ENCODE measurements around the gene PDE9A. TPM values are rescaled to one million over a fixed set of nuclear protein-coding genes. Genes with fewer than 3 reads are reported as not detected.

The PDE9A gene
- total RNA-seq, 6 experiments from 2014 or later, result not detected

- H3K4me1 Mint-ChIP-seq (ENCODE audit: low read depth), result no peaks in the 10 kb centered on the region
- no peak overlapping the region for H3K4me3 Mint-ChIP-seq
- H3K36me3 Mint-ChIP-seq (ENCODE audit: low read depth), result peaks cover 10% of the 10 kb centered on the region; the same call in 1 of the 2 replicates
- DNase-seq, result no peak
- H3K27ac Mint-ChIP-seq, result no peak overlapping the region
- peaks cover 2% of the 10 kb centered on the region; the same call in 1 of the 2 replicates for H3K27me3 Mint-ChIP-seq (ENCODE audit: insufficient read depth)
- peaks cover 45% of the 10 kb centered on the region for H3K9me3 Mint-ChIP-seq
- TF ChIP-seq, protein P1, sequence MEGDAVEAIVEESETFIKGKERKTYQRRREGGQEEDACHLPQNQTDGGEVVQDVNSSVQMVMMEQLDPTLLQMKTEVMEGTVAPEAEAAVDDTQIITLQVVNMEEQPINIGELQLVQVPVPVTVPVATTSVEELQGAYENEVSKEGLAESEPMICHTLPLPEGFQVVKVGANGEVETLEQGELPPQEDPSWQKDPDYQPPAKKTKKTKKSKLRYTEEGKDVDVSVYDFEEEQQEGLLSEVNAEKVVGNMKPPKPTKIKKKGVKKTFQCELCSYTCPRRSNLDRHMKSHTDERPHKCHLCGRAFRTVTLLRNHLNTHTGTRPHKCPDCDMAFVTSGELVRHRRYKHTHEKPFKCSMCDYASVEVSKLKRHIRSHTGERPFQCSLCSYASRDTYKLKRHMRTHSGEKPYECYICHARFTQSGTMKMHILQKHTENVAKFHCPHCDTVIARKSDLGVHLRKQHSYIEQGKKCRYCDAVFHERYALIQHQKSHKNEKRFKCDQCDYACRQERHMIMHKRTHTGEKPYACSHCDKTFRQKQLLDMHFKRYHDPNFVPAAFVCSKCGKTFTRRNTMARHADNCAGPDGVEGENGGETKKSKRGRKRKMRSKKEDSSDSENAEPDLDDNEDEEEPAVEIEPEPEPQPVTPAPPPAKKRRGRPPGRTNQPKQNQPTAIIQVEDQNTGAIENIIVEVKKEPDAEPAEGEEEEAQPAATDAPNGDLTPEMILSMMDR (IDR thresholded peaks at IDR 0.05), result no peak
These were observed 34.9 kb downstream of the PDE9A start for GRCh38 chr21:42688226-42688840.

DNA sequence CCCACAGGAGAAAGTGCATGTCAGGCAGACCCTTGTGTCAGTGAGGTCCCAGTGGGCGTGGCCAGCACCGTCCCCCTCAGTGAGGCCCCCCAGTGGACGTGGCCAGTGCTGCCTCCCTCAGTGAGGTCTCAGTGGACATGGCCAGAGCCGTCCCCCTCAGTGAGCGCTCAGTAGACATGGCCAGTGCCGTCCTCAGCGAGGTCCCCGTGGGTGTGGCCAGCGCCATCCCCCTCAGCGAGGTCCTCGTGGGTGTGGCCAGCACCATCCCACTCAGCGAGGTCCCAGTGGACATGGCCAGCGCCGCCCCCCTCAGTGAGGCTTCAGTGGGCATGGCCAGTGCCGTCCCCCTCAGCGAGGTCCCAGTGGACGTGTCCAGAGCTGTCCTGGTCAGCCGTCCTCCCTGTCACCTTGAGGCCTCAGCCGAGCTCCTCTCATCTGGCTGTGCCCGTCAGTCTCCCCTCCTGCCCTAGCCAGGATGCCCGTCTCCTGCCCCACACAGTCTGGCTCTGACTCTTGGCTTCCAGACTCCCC lies 35.5 kb downstream of the PDE9A start:
- TF ChIP-seq, protein P1 (IDR thresholded peaks at IDR 0.05), result no peak
- Mint-ChIP-seq H3K27ac (no peak overlapping the region), H3K4me3 (no peak overlapping the region), H3K27me3 (ENCODE audit: insufficient read depth) (peaks cover 2% of the 10 kb centered on the region; the same call in 1 of the 2 replicates), H3K36me3 (ENCODE audit: low read depth) (peaks cover 10% of the 10 kb centered on the region; the same call in 1 of the 2 replicates), H3K4me1 (ENCODE audit: low read depth) (no peaks in the 10 kb centered on the region), H3K9me3 (peaks cover 40% of the 10 kb centered on the region)
- DNase-seq, result no peak

DNA sequence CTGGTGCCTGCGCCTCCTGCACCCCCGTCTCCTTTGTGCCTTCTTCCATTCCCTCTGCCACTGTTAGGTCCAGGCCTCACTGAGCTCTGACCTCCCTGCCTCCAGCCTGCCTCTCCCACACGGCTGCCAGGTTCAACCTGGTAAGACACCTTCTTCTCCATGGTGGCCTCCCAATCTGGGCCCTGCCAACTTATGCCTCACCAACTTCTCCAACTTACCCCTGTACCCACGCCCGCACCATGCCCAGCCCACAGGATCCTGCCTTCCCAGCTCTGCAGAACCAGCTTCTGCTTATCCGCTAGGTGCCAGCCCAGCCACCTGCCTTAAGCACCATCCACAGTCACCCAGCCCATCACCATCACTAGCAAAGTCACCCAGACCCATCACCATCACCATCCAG lies 37.2 kb downstream of the PDE9A start:
- Mint-ChIP-seq H3K4me3 (no peak overlapping the region), H3K9me3 (peaks cover 48% of the 10 kb centered on the region), H3K4me1 (ENCODE audit: low read depth) (no peaks in the 10 kb centered on the region), H3K27ac (no peak overlapping the region), H3K36me3 (ENCODE audit: low read depth) (peaks cover 13% of the 10 kb centered on the region), H3K27me3 (ENCODE audit: insufficient read depth) (no peaks in the 10 kb centered on the region)
- TF ChIP-seq, protein P1 (IDR thresholded peaks at IDR 0.05), result no peak
- DNase-seq, result no peak

GRCh38 chr21:42691901-42692559 lies 38.6 kb downstream of the PDE9A start:
- Mint-ChIP-seq H3K4me1 (ENCODE audit: low read depth) (no peaks in the 10 kb centered on the region), H3K36me3 (ENCODE audit: low read depth) (peaks cover 13% of the 10 kb centered on the region), H3K9me3 (peaks cover 50% of the 10 kb centered on the region), H3K27me3 (ENCODE audit: insufficient read depth) (no peaks in the 10 kb centered on the region), H3K4me3 (no peak overlapping the region), H3K27ac (no peak overlapping the region)
- TF ChIP-seq, protein P1 (IDR thresholded peaks at IDR 0.05), result no peak
- no peak for DNase-seq

GRCh38 chr21:42692688-42693087 lies 39.3 kb downstream of the PDE9A start:
- H3K27me3 Mint-ChIP-seq (ENCODE audit: insufficient read depth), result no peaks in the 10 kb centered on the region; the same call in 1 of the 2 replicates
- peaks cover 10% of the 10 kb centered on the region for H3K36me3 Mint-ChIP-seq (ENCODE audit: low read depth)
- peaks cover 50% of the 10 kb centered on the region for H3K9me3 Mint-ChIP-seq
- TF ChIP-seq, protein P1 (IDR thresholded peaks at IDR 0.05), result no peak
- no peaks in the 10 kb centered on the region for H3K4me1 Mint-ChIP-seq (ENCODE audit: low read depth)
- H3K27ac Mint-ChIP-seq, result no peak overlapping the region
- DNase-seq, result no peak
- H3K4me3 Mint-ChIP-seq, result no peak overlapping the region
